SK-N-SH (cell line): ENCODE measurements around the gene WWC1. TPM values are rescaled to one million over a fixed set of nuclear protein-coding genes. Genes with fewer than 3 reads are reported as not detected.

Experiments
- CTCF ChIA-PET: fragments of 300-600, 350-600 bp; formaldehyde crosslinking; extraction: SDS; loops from one replicate; lab custom pipeline; 2021; lab: Yijun Ruan, JAX
- POLR2A ChIA-PET: fragments of 350-600 bp; sonication (Branson Sonifier 250); formaldehyde crosslinking; extraction: SDS; loops from one replicate; lab custom pipeline; 2020; ENCODE audit warnings: antibody characterized with exemption, inconsistent platforms; lab: Yijun Ruan, JAX
- DNase-seq: peaks from one replicate; pipeline ENCODE4 v3.0.0; 2012
- H2AFZ ChIP-seq: fragments of 200-600 bp; sonication (generic); 2 replicates; pipeline ENCODE4 v1.8.1; 2016; ENCODE audit warnings: antibody characterized with exemption, mild to moderate bottlenecking, low read depth
- H3F3A ChIP-seq: fragments of 200-600 bp; sonication (generic); replicated peaks from 2 replicates; pipeline ENCODE3; 2016; ENCODE audit warnings: antibody characterized with exemption, mild to moderate bottlenecking; ENCODE audit not compliant: insufficient read depth
- H3K27ac ChIP-seq, 2 experiments: fragments of 200-500 bp in 1 of 2; fragments of 200-600 bp in 1 of 2; sonication (Bioruptor generic) in 1 of 2; sonication (generic), shearing (Covaris generic) in 1 of 2; 2 replicates each; pipeline versions ENCODE4 v1.5.1 to v1.6.1; 2014 to 2016; ENCODE audit warnings: low read depth in 2 of 2, inconsistent platforms in 1 of 2, low read length in 1 of 2, mild to moderate bottlenecking in 1 of 2, mixed read lengths in 1 of 2
- H3K27me3 ChIP-seq: fragments of 200-600 bp; sonication (generic), shearing (Covaris generic); 2 replicates; pipeline ENCODE4 v1.6.1; 2016; ENCODE audit warnings: mixed run types; ENCODE audit not compliant: insufficient read depth
- H3K36me3 ChIP-seq, 2 experiments: fragments of 200-500 bp in 1 of 2; fragments of 200-600 bp in 1 of 2; sonication (Bioruptor generic) in 1 of 2; sonication (generic) in 1 of 2; replicated peaks in 1 of 2; 2 replicates each; pipeline versions ENCODE3 to v1.5.1; 2014 to 2016; ENCODE audit warnings: low read length in 1 of 2, mild to moderate bottlenecking in 1 of 2; ENCODE audit not compliant: insufficient read depth in 2 of 2, control insufficient read depth in 1 of 2
- H3K4me1 ChIP-seq, 2 experiments: fragments of 200-500 bp in 1 of 2; fragments of 200-600 bp in 1 of 2; sonication (Bioruptor generic) in 1 of 2; sonication (generic), shearing (Covaris generic) in 1 of 2; 2 replicates each; pipeline versions ENCODE4 v1.5.1 to v1.6.1; 2014 to 2016; ENCODE audit warnings: low read depth in 1 of 2, low read length in 1 of 2, mixed run types in 1 of 2; ENCODE audit not compliant: insufficient read depth in 2 of 2, control insufficient read depth in 1 of 2
- H3K4me2 ChIP-seq: fragments of 200-600 bp; sonication (generic), shearing (Covaris generic); 2 replicates; pipeline ENCODE4 v1.6.1; 2017; ENCODE audit warnings: mixed run types
- H3K4me3 ChIP-seq, 2 experiments: fragments of 200-500 bp in 1 of 2; fragments of 200-600 bp in 1 of 2; sonication (Bioruptor generic) in 1 of 2; sonication (generic), shearing (Covaris generic) in 1 of 2; 2 replicates each; pipeline versions ENCODE4 v1.5.1 to v1.8.1; 2014 to 2016; ENCODE audit warnings: low read depth in 2 of 2, inconsistent platforms in 1 of 2, low read length in 1 of 2, mild to moderate bottlenecking in 1 of 2, mixed read lengths in 1 of 2, moderate library complexity in 1 of 2
- H3K79me2 ChIP-seq: fragments of 200-600 bp; sonication (generic); 2 replicates; pipeline ENCODE4 v1.8.1; 2017; ENCODE audit warnings: mild to moderate bottlenecking; ENCODE audit not compliant: insufficient read depth
- H3K9ac ChIP-seq: fragments of 200-600 bp; sonication (generic); 2 replicates; pipeline ENCODE4 v1.6.1; 2017; ENCODE audit warnings: mixed run types
- H3K9me2 ChIP-seq: fragments of 200-600 bp; sonication (generic); 2 replicates; pipeline ENCODE4 v1.6.1; 2017; ENCODE audit warnings: mixed run types
- H3K9me3 ChIP-seq: fragments of 200-600 bp; sonication (generic); 2 replicates; pipeline ENCODE4 v1.6.1; 2017; ENCODE audit warnings: mixed run types, mild to moderate bottlenecking, moderate library complexity
- H4K20me1 ChIP-seq: fragments of 200-600 bp; sonication (generic); 2 replicates; pipeline ENCODE4 v1.6.1; 2017; ENCODE audit warnings: mild to moderate bottlenecking, mixed run types; ENCODE audit not compliant: insufficient read depth
- CHD2 ChIP-seq: fragments of 150-350 bp; IDR thresholded peaks from 2 replicates; pipeline ENCODE4 v1.6.1; 2018; ENCODE audit warnings: low read length; ENCODE audit not compliant: partially characterized antibody
- EZH2phosphoT487 ChIP-seq: fragments of 200-600 bp; sonication (generic); IDR thresholded peaks from 2 replicates; pipeline ENCODE4 v1.6.1; 2017; ENCODE audit warnings: low read depth, mixed run types, mild to moderate bottlenecking, antibody characterized with exemption, moderate library complexity, borderline replicate concordance
- FOXJ3 ChIP-seq: sonication (generic); formaldehyde crosslinking; IDR thresholded peaks from 2 replicates; pipeline ENCODE4 v1.5.1; 2020; ENCODE audit warnings: mild to moderate bottlenecking, missing genetic modification reagents
- GABPA ChIP-seq: IDR thresholded peaks from 2 replicates; pipeline ENCODE4 v1.4.0; 2012; ENCODE audit warnings: low read depth, mild to moderate bottlenecking
- GATA2 ChIP-seq: sonication (generic); formaldehyde crosslinking; IDR thresholded peaks from 2 replicates; pipeline ENCODE4 v1.5.0; 2020; ENCODE audit warnings: mild to moderate bottlenecking, missing genetic modification reagents
- JUND ChIP-seq: IDR thresholded peaks from 2 replicates; pipeline ENCODE4 v1.4.0; 2012
- MEF2A ChIP-seq: IDR thresholded peaks from 2 replicates; pipeline ENCODE4 v1.4.0; 2012; ENCODE audit warnings: low read depth, borderline replicate concordance
- MXI1 ChIP-seq: IDR thresholded peaks from 2 replicates; pipeline ENCODE4 v1.6.1; 2012; ENCODE audit warnings: mild to moderate bottlenecking, low read depth, low read length, improper control_type of control experiment
- RCOR1 ChIP-seq: fragments of 150-350 bp; IDR thresholded peaks from 2 replicates; pipeline ENCODE4 v1.6.1; 2017; ENCODE audit warnings: antibody characterized with exemption, low read length
- RFX5 ChIP-seq: IDR thresholded peaks from 2 replicates; pipeline ENCODE4 v1.6.1; 2012; ENCODE audit warnings: mild to moderate bottlenecking, improper control_type of control experiment, low read length
- RXRA ChIP-seq: IDR thresholded peaks from 2 replicates; pipeline ENCODE4 v1.4.0; 2012; ENCODE audit warnings: low read depth, mild to moderate bottlenecking, borderline replicate concordance
- SIN3A ChIP-seq: IDR thresholded peaks from 2 replicates; pipeline ENCODE4 v1.6.1; 2012; ENCODE audit warnings: low read depth, mild to moderate bottlenecking, low read length, moderate library complexity, borderline replicate concordance
- SMC3 ChIP-seq: IDR thresholded peaks from 2 replicates; pipeline ENCODE4 v1.6.1; 2012; ENCODE audit warnings: low read depth, low read length, improper control_type of control experiment
- TCF12 ChIP-seq: IDR thresholded peaks from 2 replicates; pipeline ENCODE4 v1.4.0; 2012
- TEAD4 ChIP-seq: IDR thresholded peaks from 2 replicates; pipeline ENCODE4 v1.4.0; 2012; ENCODE audit warnings: mild to moderate bottlenecking, borderline replicate concordance; ENCODE audit not compliant: insufficient read depth
- WGBS: methylation state at CpG from one replicate; pipeline ENCODE4 v1.1.6; 2017; ENCODE audit warnings: low lambda C conversion rate; 5-methylcytosine and 5-hydroxymethylcytosine counted together
- polyA plus RNA-seq, 3 experiments: library from polyadenylated mRNA; depleted of rRNA; stranded (reverse); fragments of >200 nt; gene quantifications; 2 replicates each; pipeline ENCODE4 v1.2.3, GENCODE V29; 2012
- TF ChIP-seq, protein P1 (sequence below): IDR thresholded peaks from 2 replicates; pipeline ENCODE4 v1.4.0; 2012; ENCODE audit warnings: low read depth, borderline replicate concordance
- TF ChIP-seq, protein P2 (sequence below): IDR thresholded peaks from 2 replicates; pipeline ENCODE4 v1.6.1; 2012; ENCODE audit warnings: mild to moderate bottlenecking, low read depth, low read length, moderate library complexity

WWC1 gene
- polyA plus RNA-seq, 1 of the 3 experiments (the other 2 are of a cell fraction), result 16.9 TPM

DNA sequence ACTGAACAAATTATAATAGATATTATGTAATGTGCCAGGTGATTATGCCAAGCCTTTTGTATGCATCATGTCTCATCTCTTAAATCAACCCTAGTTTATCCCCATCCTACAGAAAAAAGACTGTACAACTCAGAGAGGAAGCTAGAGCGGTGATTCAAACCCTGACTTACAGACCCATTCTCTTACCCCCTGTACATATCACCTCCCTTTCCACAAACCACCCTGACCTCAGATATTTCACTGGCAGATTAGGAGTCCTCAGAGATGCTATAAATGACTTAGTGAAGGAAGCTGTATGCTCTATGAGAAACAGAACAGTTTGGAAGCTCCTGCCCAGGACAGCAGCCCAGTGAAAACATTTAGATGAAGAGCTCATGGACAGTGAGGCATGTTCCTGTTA, 115.8 kb downstream of the WWC1 start:
- Histone ChIP-seq H3K27ac (no peak overlapping the region), H3K27me3 (no peaks in the 10 kb centered on the region), H3K79me2 (no peaks in the 10 kb centered on the region), H3K9me3 (no peaks in the 10 kb centered on the region), H3K9me2 (no peaks in the 10 kb centered on the region), H3K36me3 (peaks cover 0 to 3% of the 10 kb centered on the region in 2 experiments), H2AFZ (no peak overlapping the region), H3K4me2 (no peak overlapping the region), H3K4me1 (peaks cover 4 to 30% of the 10 kb centered on the region in 2 experiments; a peak in 3 of 4 replicates), H3F3A (peaks cover 53% of the 10 kb centered on the region), H4K20me1 (no peaks in the 10 kb centered on the region), H3K9ac (no peak overlapping the region), H3K4me3 (no peak overlapping the region)
- DNase-seq, result no peak
- POLR2A ChIA-PET, result no interaction called here
- CTCF ChIA-PET, result interaction anchor here (1.5 kb wide), 1 partner anchor 10 kb away, joined by 4 read pairs; no protein-coding TSS in a partner anchor
- 94% methylated on average over 1 of the region's 1 CpG for WGBS
- TF ChIP-seq RFX5 (no peak), MEF2A (no peak), GATA2 (no peak), TEAD4 (no peak), TCF12 (no peak), SIN3A (no peak), SMC3 (no peak), GABPA (no peak), FOXJ3 (CRISPR knock-in tag) (no peak), EZH2phosphoT487 (no peak), MXI1 (no peak), RXRA (no peak), JUND (no peak), CHD2 (no peak), RCOR1 (no peak)
- TF ChIP-seq, protein P1, sequence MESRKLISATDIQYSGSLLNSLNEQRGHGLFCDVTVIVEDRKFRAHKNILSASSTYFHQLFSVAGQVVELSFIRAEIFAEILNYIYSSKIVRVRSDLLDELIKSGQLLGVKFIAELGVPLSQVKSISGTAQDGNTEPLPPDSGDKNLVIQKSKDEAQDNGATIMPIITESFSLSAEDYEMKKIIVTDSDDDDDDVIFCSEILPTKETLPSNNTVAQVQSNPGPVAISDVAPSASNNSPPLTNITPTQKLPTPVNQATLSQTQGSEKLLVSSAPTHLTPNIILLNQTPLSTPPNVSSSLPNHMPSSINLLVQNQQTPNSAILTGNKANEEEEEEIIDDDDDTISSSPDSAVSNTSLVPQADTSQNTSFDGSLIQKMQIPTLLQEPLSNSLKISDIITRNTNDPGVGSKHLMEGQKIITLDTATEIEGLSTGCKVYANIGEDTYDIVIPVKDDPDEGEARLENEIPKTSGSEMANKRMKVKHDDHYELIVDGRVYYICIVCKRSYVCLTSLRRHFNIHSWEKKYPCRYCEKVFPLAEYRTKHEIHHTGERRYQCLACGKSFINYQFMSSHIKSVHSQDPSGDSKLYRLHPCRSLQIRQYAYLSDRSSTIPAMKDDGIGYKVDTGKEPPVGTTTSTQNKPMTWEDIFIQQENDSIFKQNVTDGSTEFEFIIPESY, result no peak

DNA sequence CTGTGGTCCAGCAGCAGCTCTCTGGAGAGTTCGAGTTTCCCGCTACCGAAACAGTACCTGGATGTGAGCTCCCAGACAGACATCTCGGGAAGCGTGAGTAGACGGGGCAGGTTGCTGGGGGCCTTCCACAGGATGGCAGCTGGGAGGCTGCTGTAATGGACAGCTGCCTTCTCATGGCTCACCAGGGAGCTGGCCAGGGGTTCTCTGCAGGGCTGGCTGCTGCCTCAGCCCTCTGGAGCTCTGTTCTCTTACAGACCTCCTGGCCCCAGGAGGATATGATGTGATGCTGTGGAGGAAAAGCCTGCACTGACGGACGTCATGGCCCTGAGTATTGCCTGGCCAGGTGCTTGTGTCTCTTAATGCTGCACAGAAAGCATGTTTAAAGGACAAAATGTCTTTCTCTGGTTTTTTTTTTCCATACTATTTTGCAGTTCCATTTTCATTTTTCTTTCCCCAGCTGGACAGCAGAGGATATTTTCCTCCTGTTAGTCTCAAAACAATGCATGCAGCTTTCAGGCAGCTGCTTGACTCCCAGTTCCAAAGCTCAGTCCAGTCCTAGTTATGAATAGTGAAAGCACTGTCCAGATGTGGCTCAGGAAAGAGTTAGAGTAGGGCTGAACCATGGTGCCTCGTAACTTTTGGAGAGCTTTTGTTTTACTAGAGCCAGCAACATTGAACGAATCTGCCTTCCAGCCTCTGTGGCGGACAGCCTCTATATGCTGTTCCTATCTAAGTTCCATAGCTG, 117.3 kb downstream of the WWC1 start:
- ChIA-PET POLR2A (no interaction called here), CTCF (interaction anchor here (1.1 to 1.5 kb wide), 2 partner anchors 8 to 140 kb away, joined by 3 to 4 read pairs; no protein-coding TSS in a partner anchor)
- Histone ChIP-seq H3K4me1 (peaks cover 4 to 30% of the 10 kb centered on the region in 2 experiments; a peak in 3 of 4 replicates), H3K9me2 (no peaks in the 10 kb centered on the region), H4K20me1 (no peaks in the 10 kb centered on the region), H3K9me3 (no peaks in the 10 kb centered on the region), H3K27me3 (no peaks in the 10 kb centered on the region), H3K4me3 (peak overlapping the region in 1 of 2 experiments; percentile 50; a peak in 1 of 4 replicates), H3K36me3 (peaks cover 0 to 5% of the 10 kb centered on the region in 2 experiments), H2AFZ (no peak overlapping the region), H3K79me2 (no peaks in the 10 kb centered on the region), H3K27ac (peak overlapping the region; percentile 64 to 96; a peak in 3 of 4 replicates), H3K9ac (peak overlapping the region; percentile 56; the same call in 1 of the 2 replicates), H3K4me2 (peak overlapping the region; percentile 84), H3F3A (peaks cover 56% of the 10 kb centered on the region)
- DNase-seq, result no peak
- WGBS, result 81% methylated on average over 5 of the region's 11 CpGs
- 0 out of 2 replicates have a peak, but pooled peaks have one; percentile 15 for TF ChIP-seq TCF12
- TF ChIP-seq, protein P2, sequence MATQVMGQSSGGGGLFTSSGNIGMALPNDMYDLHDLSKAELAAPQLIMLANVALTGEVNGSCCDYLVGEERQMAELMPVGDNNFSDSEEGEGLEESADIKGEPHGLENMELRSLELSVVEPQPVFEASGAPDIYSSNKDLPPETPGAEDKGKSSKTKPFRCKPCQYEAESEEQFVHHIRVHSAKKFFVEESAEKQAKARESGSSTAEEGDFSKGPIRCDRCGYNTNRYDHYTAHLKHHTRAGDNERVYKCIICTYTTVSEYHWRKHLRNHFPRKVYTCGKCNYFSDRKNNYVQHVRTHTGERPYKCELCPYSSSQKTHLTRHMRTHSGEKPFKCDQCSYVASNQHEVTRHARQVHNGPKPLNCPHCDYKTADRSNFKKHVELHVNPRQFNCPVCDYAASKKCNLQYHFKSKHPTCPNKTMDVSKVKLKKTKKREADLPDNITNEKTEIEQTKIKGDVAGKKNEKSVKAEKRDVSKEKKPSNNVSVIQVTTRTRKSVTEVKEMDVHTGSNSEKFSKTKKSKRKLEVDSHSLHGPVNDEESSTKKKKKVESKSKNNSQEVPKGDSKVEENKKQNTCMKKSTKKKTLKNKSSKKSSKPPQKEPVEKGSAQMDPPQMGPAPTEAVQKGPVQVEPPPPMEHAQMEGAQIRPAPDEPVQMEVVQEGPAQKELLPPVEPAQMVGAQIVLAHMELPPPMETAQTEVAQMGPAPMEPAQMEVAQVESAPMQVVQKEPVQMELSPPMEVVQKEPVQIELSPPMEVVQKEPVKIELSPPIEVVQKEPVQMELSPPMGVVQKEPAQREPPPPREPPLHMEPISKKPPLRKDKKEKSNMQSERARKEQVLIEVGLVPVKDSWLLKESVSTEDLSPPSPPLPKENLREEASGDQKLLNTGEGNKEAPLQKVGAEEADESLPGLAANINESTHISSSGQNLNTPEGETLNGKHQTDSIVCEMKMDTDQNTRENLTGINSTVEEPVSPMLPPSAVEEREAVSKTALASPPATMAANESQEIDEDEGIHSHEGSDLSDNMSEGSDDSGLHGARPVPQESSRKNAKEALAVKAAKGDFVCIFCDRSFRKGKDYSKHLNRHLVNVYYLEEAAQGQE, result peak; percentile 36; the same call in 1 of the 2 replicates
- TF ChIP-seq, protein P1, result no peak
